Measurements from ENCODE around the gene MRPS11.
"Not testable (repeated sequence)": the region's sequence is repeated elsewhere in the genome, so short reads cannot be mapped to it uniquely, and the experiment has no call there.

MRPS11 gene

DNA sequence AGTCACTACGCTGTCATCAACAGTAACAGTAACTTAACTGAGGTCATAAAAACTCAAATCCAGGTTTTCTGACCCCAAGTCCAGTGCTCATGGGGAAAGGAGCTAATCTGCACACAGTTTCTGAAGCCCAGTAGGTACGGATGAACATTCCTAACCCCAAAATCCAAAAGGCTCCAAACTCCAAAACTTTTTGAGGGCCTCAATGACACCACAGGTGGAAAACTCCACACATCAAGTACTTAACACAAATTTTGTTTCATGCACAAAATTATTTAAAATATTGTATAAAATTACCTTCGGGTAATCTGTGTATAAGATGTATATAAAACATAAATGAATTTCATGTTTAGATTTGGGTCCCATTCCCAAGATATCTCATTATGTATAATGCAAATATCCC, 10.8 kb upstream of the MRPS11 start:
- no peak for DNase-seq

- DNase-seq: no peak
Observed at GRCh38 chr15:88463870-88464532, 3.5 kb upstream of the MRPS11 start.

DNA sequence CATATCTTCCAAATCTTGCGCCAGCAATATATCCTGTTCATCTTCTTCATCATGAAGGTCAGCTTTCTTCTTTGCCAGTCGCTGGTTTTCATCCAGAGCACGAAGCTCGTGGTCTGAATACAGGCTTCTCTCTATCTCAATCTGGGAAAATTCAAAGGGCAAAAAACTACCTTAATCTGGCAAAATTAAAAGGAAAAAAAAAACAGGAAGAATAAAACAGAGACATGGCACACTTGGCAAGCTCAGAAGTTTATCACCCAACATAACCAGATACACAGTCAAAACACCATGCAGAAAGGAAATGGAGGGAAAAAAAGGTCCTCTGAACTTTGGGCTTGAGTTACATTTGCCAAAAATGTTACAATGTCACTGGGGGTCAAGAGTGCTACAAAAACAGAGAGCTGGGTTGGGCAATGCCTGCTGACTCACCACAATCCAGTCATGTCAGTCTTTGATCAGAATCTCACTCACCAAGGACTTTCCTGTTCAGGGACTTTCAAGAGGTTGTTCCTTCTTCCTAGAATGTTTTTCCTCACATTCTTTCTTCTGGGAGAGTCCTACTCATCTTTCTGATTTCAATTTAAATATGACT, 1.8 kb upstream of the MRPS11 start:
- DNase-seq: no peak

- no peak for DNase-seq
Observed at GRCh38 chr15:88467935-88468528, 524 bp downstream of the MRPS11 start.

- DNase-seq: not testable (repeated sequence)
Observed at GRCh38 chr15:88468721-88469120, 1.2 kb downstream of the MRPS11 start.

DNA sequence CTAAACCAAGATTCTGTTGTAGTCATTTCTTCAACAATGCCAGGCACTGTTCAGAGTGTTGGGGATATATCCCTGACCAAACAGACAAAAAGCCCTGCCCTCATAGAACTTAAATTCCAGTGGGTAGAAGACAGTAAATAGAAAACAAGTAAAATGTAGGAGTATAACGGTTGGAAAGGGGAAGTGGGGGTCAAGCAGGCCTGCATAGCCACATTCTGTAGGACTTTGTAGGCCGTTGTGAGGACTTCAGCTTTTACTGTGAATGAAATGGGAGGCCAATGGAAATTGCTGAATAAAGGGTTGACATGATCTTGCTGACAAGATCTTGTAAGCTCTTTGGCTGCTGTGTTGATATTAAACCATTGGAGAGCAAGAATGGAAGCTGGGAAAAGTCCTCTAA, 1.8 kb downstream of the MRPS11 start:
- DNase-seq: no peak

DNA sequence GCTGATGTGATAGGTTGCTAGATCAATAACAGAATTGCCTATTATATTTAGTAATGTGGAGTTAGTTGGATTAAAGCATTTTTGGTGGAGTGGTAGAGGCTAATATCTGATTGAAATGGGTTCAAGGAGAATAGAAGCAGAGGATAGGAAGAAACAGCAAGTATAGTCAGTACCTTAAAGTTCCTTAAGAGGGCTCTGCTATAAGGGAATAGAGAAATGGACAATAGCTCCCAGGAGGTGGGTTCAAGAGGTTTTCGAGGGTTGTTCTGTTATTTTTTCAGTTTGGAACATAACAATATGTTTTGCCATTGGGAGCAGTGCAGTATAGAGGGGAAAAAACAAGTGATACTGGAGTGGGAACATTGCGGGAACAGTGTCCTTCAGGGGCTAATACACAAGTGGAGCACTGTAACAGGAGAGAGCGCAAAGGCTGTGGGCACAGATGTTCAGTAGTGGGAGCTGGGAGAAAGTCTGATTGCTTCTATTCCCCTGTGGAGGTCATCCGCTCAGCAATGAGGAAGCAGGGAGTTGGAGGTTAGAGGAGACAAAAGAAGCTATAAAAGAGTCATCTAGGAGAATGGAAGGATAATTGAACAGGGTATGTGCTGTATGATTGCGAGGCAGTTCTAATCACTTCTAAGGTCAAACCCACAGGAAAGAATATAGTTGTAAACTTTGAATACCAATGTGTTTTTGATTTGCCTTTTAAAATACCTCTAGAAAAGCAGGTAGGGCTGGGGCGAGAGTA, 3.3 kb downstream of the MRPS11 start:
- DNase-seq: no peak

GRCh38 chr15:88472225-88472624, 4.7 kb downstream of the MRPS11 start:
- DNase-seq: no peak

- DNase-seq: not testable (repeated sequence)
Observed at GRCh38 chr15:88473661-88474293, 6.3 kb downstream of the MRPS11 start.

- DNase-seq: no peak
Observed at GRCh38 chr15:88476635-88477060, 9.1 kb downstream of the MRPS11 start.

- no peak for DNase-seq
Observed at GRCh38 chr15:88477126-88477525, 9.6 kb downstream of the MRPS11 start.

GRCh38 chr15:88477904-88478303, 10.4 kb downstream of the MRPS11 start:
- DNase-seq: no peak

- DNase-seq: no peak
Observed at GRCh38 chr15:88479169-88479568, 11.7 kb downstream of the MRPS11 start.

- DNase-seq: no peak
Observed at GRCh38 chr15:88480981-88481380, 13.5 kb downstream of the MRPS11 start.

DNA sequence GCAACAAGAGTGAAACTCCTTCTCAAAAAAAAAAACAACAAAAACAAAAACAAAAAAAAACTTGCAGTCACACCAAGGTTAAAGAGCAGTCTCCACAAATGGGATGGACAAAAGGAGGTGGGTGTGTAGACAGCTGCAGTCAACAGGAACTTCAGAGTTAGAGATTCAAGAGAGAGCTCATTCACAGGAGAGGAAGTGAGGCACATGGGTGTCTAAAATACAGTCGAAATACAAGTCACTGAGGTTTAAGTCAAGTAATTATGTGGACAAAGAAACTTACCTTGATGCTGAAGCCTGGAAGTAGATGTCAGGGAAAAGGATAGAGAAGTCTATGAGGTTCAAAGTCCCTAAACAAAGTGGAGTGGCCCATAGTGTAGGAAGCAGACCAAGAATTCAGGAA, 14.8 kb downstream of the MRPS11 start:
- no peak for DNase-seq

- DNase-seq: no peak
Observed at GRCh38 chr15:88484682-88485331, 17.3 kb downstream of the MRPS11 start.

GRCh38 chr15:88487178-88487795, 19.8 kb downstream of the MRPS11 start:
- DNase-seq: no peak

- DNase-seq: no peak
Observed at GRCh38 chr15:88487796-88488523, 20.5 kb downstream of the MRPS11 start.

GRCh38 chr15:88489321-88489720, 21.8 kb downstream of the MRPS11 start:
- DNase-seq: no peak

- DNase-seq: no peak
Observed at GRCh38 chr15:88490036-88490435, 22.5 kb downstream of the MRPS11 start.

GRCh38 chr15:88491158-88491557, 23.6 kb downstream of the MRPS11 start:
- no peak for DNase-seq

Data from T-helper 9 cell (primary cell).